ENCODE measurements around the gene KREMEN1.

Gene KREMEN1

DNA sequence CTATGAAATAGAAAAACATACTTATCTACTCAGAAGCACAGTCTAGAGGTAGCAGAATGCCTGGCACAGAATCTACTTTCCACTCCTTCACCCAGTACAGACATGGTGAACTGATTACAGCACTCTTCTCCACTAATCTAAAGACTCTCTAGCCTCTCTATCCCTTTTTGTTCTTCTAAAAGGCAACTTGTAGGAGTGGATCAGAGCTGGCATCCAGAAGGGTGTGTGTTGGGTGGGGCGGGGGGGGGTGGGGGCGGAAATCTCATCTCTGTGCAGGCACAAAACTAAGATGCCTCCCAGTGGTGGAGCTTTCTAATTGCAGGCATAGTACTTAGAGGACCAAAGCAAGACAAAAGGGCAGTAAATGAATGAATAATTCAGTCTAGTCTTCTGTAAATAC lies 121.3 kb downstream of the KREMEN1 start:
- no peak overlapping the region for H3K9ac ChIP-seq (ENCODE audit: low read depth, low read length)
- H3K4me3 ChIP-seq (ENCODE audit: low read length) = no peak overlapping the region
- no peak overlapping the region for H3K27ac ChIP-seq (ENCODE audit: low read length)
- H3K4me1 ChIP-seq (ENCODE audit: insufficient read depth, low read length) = no peaks in the 10 kb centered on the region
- H3K27me3 ChIP-seq (ENCODE audit: insufficient read depth, low read length) = no peaks in the 10 kb centered on the region
- H3K9me3 ChIP-seq (ENCODE audit: insufficient read depth, low read depth, low read length) = no peaks in the 10 kb centered on the region
- H3K36me3 ChIP-seq (ENCODE audit: insufficient read depth, low read depth, low read length) = no peaks in the 10 kb centered on the region

DNA sequence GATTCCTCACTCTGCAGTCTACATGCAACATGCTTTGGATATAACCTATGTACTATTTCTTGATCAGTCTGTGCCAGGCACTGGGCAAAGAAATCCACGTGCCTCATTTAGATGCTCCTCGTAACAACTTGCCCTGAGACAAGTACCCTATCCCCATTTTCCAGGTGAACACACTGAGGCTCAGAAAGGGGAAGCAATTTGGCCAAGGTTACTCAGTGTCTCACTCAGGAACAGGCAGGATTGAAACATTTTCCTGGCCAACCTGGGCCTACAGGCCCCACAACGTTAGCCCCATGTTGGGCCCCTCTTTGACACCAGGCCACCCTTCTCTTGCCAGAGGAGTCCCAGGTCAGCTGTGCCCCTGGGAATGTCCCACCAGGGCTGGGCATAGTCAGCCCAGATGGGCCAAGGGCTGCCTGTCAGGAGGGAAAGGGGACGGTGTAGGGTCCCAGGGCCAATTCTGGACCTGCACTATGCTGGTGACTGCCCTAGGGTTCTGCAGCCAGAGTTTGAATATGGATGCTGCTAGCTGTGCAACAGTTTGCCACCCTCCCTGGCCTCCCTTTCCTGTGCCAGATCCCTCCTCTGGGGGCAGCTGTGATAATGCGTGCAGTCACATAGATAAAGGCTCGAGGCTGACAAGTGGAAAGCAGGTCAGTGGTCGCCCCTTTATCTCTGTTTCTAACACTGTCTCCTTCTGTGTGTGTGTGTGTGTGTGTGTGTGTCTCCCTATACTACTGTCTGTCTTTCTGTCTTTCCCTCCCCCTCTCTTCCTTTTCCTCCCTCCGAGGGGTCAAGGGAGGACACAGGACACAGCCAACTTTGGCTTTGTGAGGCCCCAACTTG lies 122.5 kb downstream of the KREMEN1 start:
- Histone ChIP-seq H3K4me3 (ENCODE audit: low read length) (no peak overlapping the region), H3K9me3 (ENCODE audit: insufficient read depth, low read depth, low read length) (no peaks in the 10 kb centered on the region), H3K36me3 (ENCODE audit: insufficient read depth, low read depth, low read length) (no peaks in the 10 kb centered on the region), H3K27me3 (ENCODE audit: insufficient read depth, low read length) (no peaks in the 10 kb centered on the region), H3K4me1 (ENCODE audit: insufficient read depth, low read length) (no peaks in the 10 kb centered on the region), H3K9ac (ENCODE audit: low read depth, low read length) (no peak overlapping the region), H3K27ac (ENCODE audit: low read length) (no peak overlapping the region)

DNA sequence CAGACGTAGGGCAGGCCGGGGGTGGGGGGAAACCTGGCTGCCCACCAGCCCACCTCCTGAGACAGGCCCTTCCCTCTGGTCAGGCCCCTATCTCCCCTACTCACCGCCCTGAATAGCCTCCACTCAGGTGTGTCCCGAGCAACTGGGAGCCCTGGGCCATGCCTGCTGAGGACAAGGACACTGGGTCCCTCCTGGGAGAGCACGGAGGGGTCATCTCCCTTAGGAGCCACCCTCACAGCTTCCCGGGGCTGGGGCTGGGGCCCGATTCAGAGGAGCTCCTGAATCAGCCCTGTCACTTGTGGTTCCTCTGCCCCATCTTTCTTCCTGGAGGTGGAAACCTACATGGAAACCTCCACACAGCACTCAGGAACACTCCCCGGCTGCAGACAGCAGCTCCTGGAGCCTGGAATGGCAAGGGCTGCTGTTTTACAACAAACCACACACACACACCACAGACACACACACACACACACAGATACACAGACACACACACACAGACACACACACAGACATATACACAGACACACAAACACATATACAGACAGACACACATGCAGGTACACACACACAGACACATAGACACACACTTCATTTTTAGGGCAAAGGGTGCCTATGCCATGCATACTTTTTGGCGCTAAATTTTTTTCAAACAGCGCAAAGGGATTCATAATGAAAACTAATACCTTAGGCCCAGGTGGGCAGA lies 123.3 kb downstream of the KREMEN1 start:
- no peaks in the 10 kb centered on the region for H3K27me3 ChIP-seq (ENCODE audit: insufficient read depth, low read length)
- no peaks in the 10 kb centered on the region for H3K4me1 ChIP-seq (ENCODE audit: insufficient read depth, low read length)
- H3K27ac ChIP-seq (ENCODE audit: low read length) = no peak overlapping the region
- H3K9me3 ChIP-seq (ENCODE audit: insufficient read depth, low read depth, low read length) = no peaks in the 10 kb centered on the region
- H3K9ac ChIP-seq (ENCODE audit: low read depth, low read length) = no peak overlapping the region
- no peak overlapping the region for H3K4me3 ChIP-seq (ENCODE audit: low read length)
- no peaks in the 10 kb centered on the region for H3K36me3 ChIP-seq (ENCODE audit: insufficient read depth, low read depth, low read length)

DNA sequence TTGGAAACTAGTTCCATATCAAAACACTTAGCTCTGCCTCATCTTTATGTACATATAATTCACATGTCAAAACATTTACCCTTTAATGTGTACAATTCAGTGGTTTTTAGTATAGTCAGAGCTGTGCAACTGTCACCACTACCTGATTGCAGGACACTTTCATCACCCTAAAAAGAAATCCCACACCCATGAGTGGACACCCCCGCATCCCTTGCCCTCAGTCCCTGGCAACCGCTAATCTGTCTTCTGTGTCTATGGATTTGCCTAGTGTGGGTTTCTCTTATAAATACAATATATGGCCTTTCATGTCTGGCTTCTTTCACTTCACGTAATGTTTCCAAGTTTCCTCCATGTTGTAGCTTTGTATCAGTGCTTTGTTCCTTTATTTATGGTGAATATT lies 124.3 kb downstream of the KREMEN1 start:
- no peaks in the 10 kb centered on the region for H3K27me3 ChIP-seq (ENCODE audit: insufficient read depth, low read length)
- no peaks in the 10 kb centered on the region for H3K36me3 ChIP-seq (ENCODE audit: insufficient read depth, low read depth, low read length)

DNA sequence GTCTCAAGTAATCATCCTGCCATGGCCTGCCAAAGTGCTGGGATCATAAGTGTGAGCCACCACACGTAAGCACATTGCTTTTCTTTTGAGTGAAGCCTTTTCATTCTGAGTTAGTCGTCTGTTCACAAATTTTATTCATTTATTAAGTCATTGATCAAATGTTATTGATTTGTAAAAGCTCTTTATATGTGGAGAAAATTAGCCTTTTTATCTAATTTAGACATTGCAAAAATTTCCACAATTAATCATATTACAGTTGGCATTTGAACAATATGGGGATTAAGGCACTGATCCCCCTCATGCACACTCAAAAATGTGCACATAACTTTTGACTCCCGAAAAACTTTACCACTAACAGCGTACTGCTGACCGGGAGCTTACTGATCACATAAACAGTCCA lies 125.4 kb downstream of the KREMEN1 start:
- Histone ChIP-seq H3K9ac (ENCODE audit: low read depth, low read length) (no peak overlapping the region), H3K9me3 (ENCODE audit: insufficient read depth, low read depth, low read length) (no peaks in the 10 kb centered on the region), H3K27ac (ENCODE audit: low read length) (no peak overlapping the region), H3K4me1 (ENCODE audit: insufficient read depth, low read length) (no peaks in the 10 kb centered on the region), H3K4me3 (ENCODE audit: low read length) (no peak overlapping the region), H3K36me3 (ENCODE audit: insufficient read depth, low read depth, low read length) (no peaks in the 10 kb centered on the region), H3K27me3 (ENCODE audit: insufficient read depth, low read length) (no peaks in the 10 kb centered on the region)

More for the DNA sequence above, 124.3 kb downstream of the KREMEN1 start:
- Histone ChIP-seq H3K4me3 (ENCODE audit: low read length) (no peak overlapping the region), H3K27ac (ENCODE audit: low read length) (no peak overlapping the region), H3K9me3 (ENCODE audit: insufficient read depth, low read depth, low read length) (no peaks in the 10 kb centered on the region), H3K4me1 (ENCODE audit: insufficient read depth, low read length) (no peaks in the 10 kb centered on the region), H3K9ac (ENCODE audit: low read depth, low read length) (no peak overlapping the region)

DNA sequence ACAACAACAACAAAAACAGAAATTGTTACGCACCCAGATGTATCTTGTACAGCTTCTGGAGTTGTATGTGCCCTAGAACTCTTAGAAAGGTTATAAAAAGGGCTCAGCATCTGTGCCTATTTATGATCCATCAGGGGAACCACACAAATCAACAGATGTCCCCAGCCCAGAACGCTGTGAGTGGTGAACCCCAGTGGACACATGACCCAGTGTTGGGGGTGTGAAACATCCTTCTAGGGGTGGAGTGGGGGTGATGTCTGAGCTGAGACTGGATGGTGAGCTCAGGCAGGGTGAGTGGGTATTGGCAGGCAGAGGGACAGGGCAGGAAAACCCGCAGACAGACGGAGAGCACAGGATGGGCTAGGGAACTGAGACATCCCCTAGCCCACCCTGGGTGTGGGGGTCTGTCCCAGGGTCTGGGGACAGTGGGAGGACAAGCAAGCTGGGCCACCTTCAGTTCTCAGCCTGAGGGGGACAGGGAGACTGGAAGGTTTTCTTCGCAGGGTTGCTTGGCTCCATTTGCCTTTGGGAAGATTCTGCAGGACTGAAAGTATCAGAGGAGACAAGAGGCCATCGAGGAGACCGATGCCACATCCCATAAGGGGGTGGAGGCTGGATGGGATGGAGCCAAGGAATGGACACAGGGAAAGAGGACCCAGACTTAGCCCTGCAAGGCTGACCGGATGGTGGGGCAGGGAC lies 127.0 kb downstream of the KREMEN1 start:
- Histone ChIP-seq H3K9ac (ENCODE audit: low read depth, low read length) (no peak overlapping the region), H3K27me3 (ENCODE audit: insufficient read depth, low read length) (peaks cover 2% of the 10 kb centered on the region; the same call in 1 of the 2 replicates), H3K36me3 (ENCODE audit: insufficient read depth, low read depth, low read length) (no peaks in the 10 kb centered on the region), H3K9me3 (ENCODE audit: insufficient read depth, low read depth, low read length) (no peaks in the 10 kb centered on the region), H3K4me3 (ENCODE audit: low read length) (no peak overlapping the region), H3K4me1 (ENCODE audit: insufficient read depth, low read length) (no peaks in the 10 kb centered on the region), H3K27ac (ENCODE audit: low read length) (no peak overlapping the region)

DNA sequence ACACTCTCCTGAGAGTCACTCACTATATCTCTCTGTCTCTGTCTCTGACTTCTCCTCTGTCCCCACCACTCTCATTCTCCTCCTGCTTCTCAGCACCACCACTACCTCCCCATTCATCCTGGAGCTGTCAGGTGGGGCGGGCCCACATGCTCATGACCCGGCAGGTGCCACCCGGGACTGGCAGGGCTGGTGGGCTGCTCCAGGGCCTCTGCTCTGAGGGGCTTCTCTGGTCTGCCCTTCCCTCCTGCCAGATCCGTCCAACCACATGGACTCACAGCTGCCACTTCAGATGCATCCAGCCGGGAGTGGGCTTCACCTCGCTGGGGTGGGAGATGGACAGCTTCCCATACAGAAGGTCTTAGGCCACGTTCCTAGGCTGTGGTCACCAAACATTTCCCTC lies 128.1 kb downstream of the KREMEN1 start:
- Histone ChIP-seq H3K4me3 (ENCODE audit: low read length) (no peak overlapping the region), H3K27ac (ENCODE audit: low read length) (no peak overlapping the region), H3K36me3 (ENCODE audit: insufficient read depth, low read depth, low read length) (no peaks in the 10 kb centered on the region), H3K9ac (ENCODE audit: low read depth, low read length) (no peak overlapping the region), H3K4me1 (ENCODE audit: insufficient read depth, low read length) (no peaks in the 10 kb centered on the region), H3K27me3 (ENCODE audit: insufficient read depth, low read length) (peaks cover 9% of the 10 kb centered on the region; the same call in 1 of the 2 replicates), H3K9me3 (ENCODE audit: insufficient read depth, low read depth, low read length) (no peaks in the 10 kb centered on the region)

DNA sequence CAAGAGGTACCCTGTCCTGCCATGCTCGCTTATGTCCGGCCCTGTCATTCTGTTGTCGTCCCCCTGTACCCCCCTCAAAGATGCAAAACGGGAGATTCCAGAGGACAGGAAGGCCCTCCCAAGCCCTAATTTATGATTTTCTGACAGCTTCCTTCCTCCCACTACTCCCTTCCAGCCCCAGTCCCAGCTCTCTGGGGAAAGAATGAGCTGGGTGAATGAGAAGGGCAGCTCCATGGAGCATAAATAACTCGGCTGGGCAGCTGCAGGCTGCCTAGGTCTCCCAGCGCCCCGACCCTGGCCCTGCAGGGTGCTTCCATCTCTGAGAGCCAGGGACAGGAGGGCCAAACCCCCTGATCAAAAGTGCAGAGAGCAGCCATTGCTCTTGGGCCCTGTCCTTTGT lies 128.9 kb downstream of the KREMEN1 start:
- Histone ChIP-seq H3K36me3 (ENCODE audit: insufficient read depth, low read depth, low read length) (no peaks in the 10 kb centered on the region), H3K9me3 (ENCODE audit: insufficient read depth, low read depth, low read length) (no peaks in the 10 kb centered on the region), H3K4me1 (ENCODE audit: insufficient read depth, low read length) (no peaks in the 10 kb centered on the region; the same call in 1 of the 2 replicates), H3K9ac (ENCODE audit: low read depth, low read length) (no peak overlapping the region), H3K4me3 (ENCODE audit: low read length) (no peak overlapping the region), H3K27ac (ENCODE audit: low read length) (no peak overlapping the region), H3K27me3 (ENCODE audit: insufficient read depth, low read length) (peaks cover 12% of the 10 kb centered on the region; the same call in 1 of the 2 replicates)

DNA sequence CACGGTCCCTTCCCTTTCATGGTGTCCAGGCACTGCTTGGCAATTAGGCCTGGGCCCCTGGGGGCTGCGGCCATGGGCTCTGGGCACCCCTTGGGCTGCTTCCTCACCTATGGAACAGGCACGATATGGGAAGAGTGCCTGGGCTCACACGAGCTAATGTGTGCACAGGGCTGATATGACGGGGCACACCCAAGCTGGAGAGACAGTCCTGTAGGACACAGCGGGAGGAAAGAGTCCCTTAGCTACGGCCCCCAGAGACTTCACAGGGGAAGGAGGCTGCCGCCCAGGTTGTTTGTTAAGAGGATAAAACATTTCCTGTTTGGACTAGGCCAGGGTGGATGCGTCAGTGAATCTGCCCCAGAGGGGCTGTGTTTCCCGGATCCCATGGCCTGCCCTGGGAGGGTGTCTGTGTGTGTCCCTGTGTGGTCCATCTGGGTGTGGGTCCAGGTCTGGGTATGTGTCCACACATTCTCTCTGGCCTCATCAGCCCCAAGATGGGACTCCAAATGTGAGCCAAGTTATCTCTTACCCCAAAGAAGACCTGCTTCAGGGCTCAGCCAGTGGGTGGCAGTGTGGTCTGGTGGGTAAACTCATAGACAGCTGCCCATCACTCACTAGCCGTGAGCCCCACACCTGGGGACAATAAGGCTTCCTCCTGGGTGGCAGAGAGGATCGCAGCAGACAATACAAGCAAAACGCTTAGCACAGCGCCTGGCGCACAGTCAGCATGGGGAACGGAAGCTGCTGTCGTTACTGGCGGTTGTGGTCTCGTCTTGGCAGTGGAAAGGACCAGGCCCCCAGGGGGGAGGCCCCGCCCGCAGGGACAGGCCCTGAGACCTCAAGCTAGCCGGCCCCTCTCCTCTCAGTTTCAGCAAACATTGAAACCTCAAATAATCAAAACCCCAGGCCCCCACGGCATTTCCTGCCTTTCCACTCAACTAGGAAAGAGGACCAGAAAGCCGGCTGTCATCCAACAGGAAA lies 129.7 kb downstream of the KREMEN1 start:
- Histone ChIP-seq H3K4me1 (ENCODE audit: insufficient read depth, low read length) (no peaks in the 10 kb centered on the region; the same call in 1 of the 2 replicates), H3K27me3 (ENCODE audit: insufficient read depth, low read length) (peaks cover 13% of the 10 kb centered on the region; the same call in 1 of the 2 replicates), H3K4me3 (ENCODE audit: low read length) (no peak overlapping the region), H3K36me3 (ENCODE audit: insufficient read depth, low read depth, low read length) (no peaks in the 10 kb centered on the region), H3K9ac (ENCODE audit: low read depth, low read length) (no peak overlapping the region), H3K27ac (ENCODE audit: low read length) (no peak overlapping the region), H3K9me3 (ENCODE audit: insufficient read depth, low read depth, low read length) (no peaks in the 10 kb centered on the region)

DNA sequence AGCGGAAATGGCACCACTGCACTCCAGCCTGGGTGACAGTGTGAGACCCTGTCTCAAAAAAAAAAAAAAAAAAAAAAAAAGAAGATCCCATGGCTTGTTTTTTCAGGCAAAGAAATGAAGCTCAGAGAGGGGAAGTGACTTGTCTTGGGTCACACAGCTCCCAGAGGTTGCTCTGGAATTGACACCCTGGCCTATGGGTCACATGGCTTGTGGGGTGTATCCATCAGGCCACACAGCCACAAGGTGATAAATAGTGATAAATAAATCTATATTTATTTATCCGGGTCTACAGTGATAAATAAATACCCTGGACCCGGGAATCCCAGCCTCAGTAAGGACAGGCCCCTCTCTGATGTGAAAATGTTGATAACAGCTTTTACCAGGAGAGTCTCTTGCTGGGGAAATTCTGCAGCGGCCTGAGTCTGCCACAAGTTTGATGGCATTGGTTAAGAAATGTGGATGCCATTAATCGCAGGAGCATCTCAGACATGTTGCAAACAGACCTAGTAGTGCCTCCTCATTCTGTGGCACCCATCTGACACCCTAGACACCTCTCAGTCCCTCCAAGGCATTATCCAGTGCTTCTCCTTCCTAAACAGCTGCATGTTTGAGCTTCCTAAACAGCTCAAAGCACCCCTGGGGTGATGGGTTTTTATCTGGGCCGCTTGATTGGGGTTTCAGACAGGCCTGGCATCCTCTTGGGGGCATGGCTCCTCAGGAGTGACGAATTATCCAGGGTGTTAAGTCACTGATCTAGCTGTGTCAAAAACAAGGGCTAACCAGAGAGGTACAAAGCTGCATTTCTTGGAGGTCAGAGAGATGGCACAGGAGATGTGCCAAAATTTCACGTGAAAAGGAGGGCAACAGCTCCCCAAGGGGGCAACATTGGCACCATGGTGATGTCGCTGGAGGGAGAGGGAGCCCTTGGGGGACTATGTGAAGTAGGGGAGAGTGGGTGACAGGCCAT lies 130.9 kb downstream of the KREMEN1 start:
- H3K27me3 ChIP-seq (ENCODE audit: insufficient read depth, low read length) = peaks cover 13% of the 10 kb centered on the region; the same call in 1 of the 2 replicates
- H3K4me3 ChIP-seq (ENCODE audit: low read length) = no peak overlapping the region
- no peak overlapping the region for H3K27ac ChIP-seq (ENCODE audit: low read length)
- no peak overlapping the region for H3K9ac ChIP-seq (ENCODE audit: low read depth, low read length)
- H3K9me3 ChIP-seq (ENCODE audit: insufficient read depth, low read depth, low read length) = no peaks in the 10 kb centered on the region
- H3K4me1 ChIP-seq (ENCODE audit: insufficient read depth, low read length) = no peaks in the 10 kb centered on the region; the same call in 1 of the 2 replicates
- H3K36me3 ChIP-seq (ENCODE audit: insufficient read depth, low read depth, low read length) = no peaks in the 10 kb centered on the region
